Epithelial cell of esophagus (primary cell): Measurements from ENCODE around the gene ZMIZ1.

Source experiments
- DNase-seq: peaks from one replicate; pipeline ENCODE4 v3.0.0; 2010; ENCODE audit warnings: low read depth
- H3K4me3 ChIP-seq: 2 replicates; pipeline ENCODE4 v1.5.1; 2011; ENCODE audit warnings: mild to moderate bottlenecking, low read length, control low read depth
- TF ChIP-seq, protein P1 (sequence below): IDR thresholded peaks from 2 replicates; pipeline ENCODE4 v1.5.1; 2011; ENCODE audit warnings: low read depth, mild to moderate bottlenecking, low read length, control low read depth, inconsistent platforms; ENCODE audit not compliant: insufficient read depth; ENCODE audit errors: missing control alignments

Gene ZMIZ1

DNA sequence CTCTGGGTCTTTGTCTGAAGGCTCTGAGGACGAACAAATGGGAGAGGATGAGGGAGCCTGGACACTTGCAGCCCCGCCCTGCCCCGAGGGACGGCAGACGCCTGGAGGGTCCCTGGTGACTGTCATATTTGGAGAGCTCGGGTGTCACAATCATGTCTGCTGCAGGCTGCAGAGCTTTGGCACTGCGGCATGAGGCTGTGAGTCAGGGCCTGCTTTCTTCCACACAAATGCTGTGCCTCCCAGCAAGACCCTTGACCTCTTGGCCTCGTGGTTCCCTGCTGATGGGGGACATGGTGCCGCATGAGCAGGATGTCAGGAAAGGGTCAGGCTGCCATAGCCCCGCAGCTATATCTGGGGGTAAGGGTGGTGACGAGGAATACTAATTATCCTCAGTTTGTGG is 213.6 kb downstream of the ZMIZ1 start:
- TF ChIP-seq, protein P1, sequence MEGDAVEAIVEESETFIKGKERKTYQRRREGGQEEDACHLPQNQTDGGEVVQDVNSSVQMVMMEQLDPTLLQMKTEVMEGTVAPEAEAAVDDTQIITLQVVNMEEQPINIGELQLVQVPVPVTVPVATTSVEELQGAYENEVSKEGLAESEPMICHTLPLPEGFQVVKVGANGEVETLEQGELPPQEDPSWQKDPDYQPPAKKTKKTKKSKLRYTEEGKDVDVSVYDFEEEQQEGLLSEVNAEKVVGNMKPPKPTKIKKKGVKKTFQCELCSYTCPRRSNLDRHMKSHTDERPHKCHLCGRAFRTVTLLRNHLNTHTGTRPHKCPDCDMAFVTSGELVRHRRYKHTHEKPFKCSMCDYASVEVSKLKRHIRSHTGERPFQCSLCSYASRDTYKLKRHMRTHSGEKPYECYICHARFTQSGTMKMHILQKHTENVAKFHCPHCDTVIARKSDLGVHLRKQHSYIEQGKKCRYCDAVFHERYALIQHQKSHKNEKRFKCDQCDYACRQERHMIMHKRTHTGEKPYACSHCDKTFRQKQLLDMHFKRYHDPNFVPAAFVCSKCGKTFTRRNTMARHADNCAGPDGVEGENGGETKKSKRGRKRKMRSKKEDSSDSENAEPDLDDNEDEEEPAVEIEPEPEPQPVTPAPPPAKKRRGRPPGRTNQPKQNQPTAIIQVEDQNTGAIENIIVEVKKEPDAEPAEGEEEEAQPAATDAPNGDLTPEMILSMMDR = no peak
- DNase-seq = no peak
- H3K4me3 ChIP-seq = no peak overlapping the region

DNA sequence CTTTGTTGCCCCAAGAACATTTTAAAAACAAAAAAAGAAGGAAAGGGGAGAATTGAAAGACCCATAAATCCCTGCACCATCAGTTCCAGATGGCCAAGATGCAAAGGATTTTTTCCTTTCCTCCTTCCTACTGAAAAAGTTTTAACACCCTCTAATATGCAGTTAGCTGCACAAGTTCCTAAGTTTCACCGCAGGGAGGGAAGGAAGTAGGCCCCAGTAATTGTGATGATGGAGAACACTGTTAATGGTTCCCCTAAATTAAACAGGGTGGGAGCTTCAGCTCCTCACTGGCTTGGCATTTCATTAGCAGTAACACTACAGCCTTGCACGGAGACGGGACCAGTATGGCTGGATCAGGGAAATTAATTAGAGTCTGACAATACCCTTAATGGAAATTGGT is 214.8 kb downstream of the ZMIZ1 start:
- DNase-seq = no peak
- TF ChIP-seq, protein P1 = no peak
- H3K4me3 ChIP-seq = no peak overlapping the region

DNA sequence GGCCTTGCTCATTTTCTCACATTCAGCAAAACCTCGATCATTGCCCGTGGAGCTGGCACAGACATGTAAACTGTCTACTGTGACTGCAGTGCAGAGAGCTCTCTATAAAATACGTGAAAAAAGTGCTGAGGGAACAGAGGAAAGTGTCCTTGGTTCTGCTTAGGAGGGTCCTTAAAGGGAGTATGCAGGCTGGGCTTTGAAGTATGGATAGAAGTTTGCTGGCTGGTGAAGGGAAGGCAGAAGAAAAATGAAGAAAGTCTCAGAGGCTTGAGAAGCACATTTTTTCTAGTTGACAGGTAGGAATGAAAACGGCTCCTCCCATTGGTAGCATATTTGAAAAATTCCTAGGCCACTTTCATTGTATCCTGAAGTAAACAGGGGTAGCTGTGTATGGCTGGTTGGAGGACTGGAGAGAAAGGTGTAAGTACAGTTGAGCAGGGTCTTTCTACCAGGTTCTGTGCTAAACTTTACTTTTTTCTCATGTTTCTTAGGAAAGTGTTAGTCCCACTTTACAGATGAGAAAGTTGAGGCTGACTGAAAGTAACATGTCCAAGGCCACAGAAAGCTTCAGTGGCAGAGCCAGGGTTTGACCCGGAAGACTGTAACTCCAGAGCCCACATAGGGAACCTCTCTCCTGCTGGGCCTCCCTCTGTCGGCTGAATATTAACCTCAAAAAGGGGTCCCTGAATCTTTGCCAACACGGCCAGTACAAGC is 215.5 kb downstream of the ZMIZ1 start:
- DNase-seq = no peak
- no peak overlapping the region for H3K4me3 ChIP-seq
- TF ChIP-seq, protein P1 = no peak

DNA sequence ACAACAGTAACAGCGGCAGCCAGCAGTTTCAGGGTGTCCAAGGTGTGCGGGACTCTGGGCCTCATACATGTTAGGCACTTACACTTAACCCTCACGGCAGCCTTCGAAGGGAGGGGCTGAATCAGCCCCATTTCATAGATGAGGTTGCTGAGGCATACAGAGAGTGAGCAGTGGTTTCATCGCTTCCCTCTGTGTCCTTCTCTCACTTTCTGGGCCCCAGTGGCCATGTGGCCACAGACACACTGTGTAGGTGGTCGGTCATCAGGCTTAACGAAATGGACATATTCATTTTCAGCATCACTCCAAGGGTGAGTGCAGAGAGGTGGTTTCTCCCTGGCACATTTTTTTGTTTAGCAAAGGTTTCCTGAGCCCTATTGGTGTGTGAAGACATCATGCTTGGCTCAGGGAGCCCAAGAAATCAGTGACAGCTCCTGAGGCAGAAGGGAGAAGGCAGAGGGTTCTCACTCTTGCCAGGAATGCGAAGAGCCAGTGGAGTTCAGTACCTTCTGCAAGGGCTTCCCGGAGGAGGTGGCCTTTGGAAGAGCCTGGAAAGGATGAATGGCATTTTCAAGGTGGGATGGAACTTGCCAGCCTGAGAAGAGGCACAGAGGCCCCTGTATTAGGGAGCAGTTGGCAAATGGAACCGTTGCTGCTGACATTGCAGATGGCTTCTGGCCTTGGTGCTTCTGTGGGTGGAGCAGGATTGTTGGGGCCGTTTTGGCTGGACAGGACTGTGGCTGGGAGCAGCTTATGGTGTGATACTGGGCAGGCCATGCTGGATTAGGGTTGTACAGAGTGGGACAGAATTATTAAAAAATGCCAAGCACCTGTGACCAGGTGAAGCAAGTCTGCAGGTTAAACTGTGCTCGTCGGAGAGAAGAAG is 216.8 kb downstream of the ZMIZ1 start:
- no peak overlapping the region for H3K4me3 ChIP-seq
- DNase-seq = no peak

DNA sequence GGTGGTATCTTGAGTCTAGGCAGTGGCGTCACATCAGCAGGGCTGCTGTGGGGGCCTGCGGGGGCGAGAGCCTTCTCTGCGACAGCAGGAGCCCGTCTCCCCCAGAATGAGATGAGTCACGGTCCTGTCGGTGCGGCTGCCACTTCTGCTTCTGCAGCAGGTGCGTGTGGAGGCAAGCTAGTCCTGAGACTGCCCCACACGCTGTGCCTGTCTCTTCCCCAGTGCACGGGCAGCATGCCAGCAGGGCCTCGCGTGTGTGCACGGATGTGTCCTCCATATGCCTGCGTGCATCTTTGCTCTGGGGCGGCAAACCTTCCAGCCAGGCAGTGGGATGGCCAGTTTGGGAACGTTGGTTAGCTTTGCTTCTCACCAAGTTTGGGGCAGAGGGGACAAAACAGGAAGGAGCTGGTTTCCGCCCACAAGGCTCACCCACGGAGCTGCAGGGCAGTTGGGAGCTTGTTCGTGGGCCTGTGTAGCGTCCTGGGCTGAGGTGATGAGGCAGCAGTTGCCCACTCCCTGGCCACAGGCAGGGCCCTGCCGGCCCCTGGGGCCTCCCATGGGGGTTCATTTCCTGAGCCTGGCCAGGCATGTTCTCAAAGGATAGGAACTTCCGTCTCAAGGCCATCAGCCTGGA is 217.7 kb downstream of the ZMIZ1 start:
- H3K4me3 ChIP-seq = no peak overlapping the region
- TF ChIP-seq, protein P1 = no peak
- DNase-seq = peak; percentile 79

More for the DNA sequence above, 216.8 kb downstream of the ZMIZ1 start:
- TF ChIP-seq, protein P1 = no peak

DNA sequence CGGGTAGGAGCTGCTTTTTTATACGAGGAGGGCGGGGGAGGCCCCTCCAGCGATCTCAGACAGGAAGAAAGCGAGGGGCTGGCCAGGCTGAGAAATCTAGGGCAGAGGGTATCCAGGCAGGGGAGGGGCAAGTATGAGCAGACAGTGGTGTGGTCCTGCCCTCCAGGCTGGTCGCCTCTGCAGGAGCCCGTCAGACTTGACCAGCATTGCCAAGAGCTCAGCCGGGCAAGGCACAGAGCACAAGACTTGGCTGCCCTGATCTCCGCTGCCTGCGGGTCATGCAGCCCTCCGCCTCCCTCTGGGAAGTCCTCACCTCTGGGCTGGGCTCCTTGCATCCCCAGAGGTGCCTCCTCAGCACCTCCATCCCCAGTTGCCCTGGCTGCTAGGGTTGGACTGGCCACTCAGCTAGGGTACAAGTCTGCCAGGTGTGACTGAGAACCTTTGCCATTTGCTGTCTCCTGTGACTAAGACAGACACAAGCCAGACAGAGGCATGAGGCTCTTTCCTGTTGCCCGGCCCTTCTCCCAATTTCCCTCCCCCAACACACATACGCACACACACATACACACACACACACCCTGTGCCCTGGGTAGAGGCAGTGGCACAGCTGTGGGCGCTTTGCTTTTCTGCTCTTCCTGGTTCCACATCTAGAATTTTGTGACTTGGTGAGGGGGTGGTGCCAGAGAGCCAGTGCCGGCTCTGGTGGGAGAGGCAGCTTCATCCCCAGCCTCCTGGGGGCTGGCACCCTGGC is 219.4 kb downstream of the ZMIZ1 start:
- H3K4me3 ChIP-seq = no peak overlapping the region
- TF ChIP-seq, protein P1 = no peak
- DNase-seq = no peak
